ENCODE data around the gene APAF1. TPM values are rescaled to one million over a fixed set of nuclear protein-coding genes. Genes with fewer than 3 reads are reported as not detected.
"Not testable (repeated sequence)": the region's sequence is repeated elsewhere in the genome, so short reads cannot be mapped to it uniquely, and the experiment has no call there.

The APAF1 gene
- total RNA-seq, 1 donor from 2014 or later: 33.0 TPM

DNA sequence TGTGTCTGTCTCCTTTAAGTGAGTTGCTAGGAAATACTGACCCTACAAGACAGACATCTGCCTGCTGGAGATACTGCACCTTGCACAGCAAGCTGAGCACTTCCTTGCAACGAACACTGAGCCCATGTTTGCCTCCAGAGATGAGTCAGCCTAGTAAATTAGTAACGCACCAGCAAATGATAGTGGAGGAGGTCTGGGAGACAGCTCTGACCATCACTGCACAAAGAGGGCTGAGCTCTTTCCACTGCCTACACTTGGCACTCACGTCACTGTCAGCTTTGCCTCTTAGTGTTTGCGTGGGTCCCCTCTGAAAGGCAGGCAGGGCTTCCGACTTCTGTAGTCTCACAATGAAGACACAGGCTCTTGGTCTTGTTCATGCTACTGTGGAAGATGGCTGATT is 109.0 kb downstream of the APAF1 start:
- intact Hi-C loops (cut with micrococcal nuclease): no loop called here

DNA sequence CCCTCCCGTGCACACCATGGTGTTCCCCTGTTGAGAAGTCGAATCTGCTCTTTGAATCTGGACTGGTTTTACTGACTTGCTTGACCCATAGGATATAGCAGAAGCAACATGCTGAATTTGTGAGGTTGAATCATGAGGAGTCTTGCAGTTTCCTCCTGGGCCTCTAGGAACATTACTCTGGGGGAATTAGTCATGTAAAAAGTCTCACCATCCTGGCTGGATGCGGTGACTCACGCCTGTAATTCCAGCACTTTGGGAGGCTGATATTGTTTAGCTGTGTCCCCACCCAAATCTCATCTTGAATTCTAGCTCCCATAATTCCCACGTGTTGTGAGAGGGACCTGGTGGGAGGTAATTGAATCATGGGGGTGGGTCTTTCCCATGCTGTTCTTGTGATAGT is 110.8 kb downstream of the APAF1 start:
- intact Hi-C loops (cut with micrococcal nuclease): not testable (repeated sequence)

DNA sequence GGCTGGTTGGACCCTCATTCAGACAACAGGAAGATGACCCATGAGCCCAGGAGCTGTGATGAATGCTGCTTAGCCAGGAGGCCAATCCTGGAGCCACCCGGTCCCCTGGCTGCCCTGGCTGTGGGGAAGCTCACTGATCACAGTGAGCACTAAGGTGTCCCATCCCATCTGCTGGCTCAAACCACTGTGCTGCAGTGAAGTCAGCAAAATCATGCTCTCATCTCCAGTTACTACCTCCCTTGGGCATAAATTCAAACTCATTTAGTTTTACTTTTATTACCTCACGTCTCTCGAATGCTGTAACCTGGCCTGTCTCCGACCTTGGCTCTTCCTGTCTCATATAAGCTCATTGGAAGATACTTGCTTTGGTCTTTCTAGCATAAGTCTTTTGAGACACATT is 112.4 kb downstream of the APAF1 start:
- intact Hi-C loops (cut with micrococcal nuclease): no loop called here

DNA sequence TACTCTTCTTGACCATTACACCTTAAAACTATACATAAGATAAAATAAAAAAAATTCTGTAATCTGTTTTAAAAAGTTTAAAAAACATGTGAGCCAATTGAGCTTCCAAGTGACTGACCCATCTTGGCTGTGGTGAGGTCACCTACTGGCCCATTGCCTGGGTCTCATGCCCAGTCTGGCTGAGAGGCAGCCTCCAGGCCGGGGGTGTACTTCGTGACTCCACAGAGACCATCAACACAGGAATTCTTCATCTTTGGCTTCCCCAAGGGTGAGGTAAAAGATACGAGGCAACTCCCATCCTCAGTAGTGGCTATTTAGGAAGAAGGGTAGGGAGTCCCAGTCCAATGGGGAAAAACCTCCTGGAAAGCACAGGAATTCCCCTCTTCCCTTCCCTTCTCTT is 113.2 kb downstream of the APAF1 start:
- intact Hi-C loops (cut with micrococcal nuclease): no loop called here

DNA sequence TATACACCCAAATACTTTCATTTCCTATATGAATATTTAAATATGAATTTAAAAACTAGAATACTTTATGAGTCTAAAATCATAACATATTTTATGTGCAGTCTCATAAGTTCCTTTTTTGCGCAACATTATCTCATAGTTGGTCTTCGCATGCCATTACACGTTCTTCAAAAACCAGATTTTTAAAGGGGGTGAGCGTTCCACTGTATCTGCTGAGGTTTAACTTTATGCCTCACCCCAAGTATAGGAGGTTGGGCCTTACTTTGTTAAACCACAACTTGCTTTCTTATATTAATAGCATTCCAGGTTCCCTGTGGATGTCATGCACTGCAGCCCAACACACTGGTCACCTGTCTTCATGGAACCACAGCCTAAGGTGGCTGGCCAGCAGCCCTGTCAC is 118.6 kb downstream of the APAF1 start:
- intact Hi-C loops (cut with micrococcal nuclease): no loop called here

DNA sequence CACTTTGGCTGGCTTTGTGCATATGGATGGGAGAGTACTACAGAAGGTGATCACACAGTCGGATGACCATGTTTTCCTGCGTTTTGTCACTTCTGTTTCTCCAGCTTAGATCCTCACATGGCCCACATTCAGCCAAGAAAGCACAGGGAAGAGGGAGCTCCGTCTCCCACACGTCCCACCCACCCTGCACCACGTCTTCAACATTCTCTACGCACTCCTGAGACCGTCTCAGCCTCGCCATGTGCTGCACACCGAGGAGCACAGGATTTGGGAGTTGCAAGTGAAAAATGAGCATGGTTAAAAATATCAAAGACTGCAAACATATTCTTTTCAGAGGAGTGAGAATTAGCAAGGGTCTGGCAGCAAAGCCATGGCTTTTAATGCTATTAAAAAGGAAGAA is 122.2 kb downstream of the APAF1 start:
- intact Hi-C loops (cut with micrococcal nuclease): no loop called here

DNA sequence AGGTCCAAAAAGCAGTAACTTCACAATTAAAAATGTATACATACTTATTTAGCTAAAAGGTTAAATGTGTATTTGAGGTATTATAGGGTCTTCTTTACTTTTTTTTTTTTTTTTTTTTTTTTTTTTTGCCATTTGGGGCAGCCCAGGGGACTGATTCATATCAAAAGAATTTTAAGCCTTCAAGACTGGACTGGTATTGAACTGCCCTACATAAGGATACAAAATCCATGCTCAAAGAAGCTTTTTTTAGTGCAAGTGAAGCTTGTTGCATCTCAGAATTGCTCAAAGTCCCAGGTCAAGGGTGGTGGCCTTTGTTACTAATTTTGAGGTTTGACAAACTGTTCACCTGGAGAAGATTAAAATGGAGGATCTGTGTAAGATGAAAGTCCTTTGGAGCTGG is 124.0 kb downstream of the APAF1 start:
- intact Hi-C loops (cut with micrococcal nuclease): no loop called here

DNA sequence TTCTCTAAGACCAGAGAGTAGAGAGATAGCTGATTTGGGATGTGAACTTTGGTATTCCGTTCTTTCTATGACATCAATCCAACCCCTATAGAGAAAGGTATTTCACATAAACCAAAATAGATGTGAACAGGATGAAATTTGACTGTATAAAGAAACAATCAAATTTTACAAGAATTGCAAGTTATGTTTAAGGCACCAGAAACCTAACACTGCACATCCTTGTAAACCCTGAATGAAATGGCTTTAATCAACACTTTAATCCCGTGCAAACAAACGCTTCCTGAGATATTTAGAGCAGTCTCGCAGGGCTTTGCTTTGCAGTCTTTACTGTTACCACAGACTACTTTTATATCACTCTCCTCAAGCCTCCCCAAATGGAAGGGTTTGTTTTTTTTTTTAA is 125.1 kb downstream of the APAF1 start:
- intact Hi-C loops (cut with micrococcal nuclease): no loop called here

DNA sequence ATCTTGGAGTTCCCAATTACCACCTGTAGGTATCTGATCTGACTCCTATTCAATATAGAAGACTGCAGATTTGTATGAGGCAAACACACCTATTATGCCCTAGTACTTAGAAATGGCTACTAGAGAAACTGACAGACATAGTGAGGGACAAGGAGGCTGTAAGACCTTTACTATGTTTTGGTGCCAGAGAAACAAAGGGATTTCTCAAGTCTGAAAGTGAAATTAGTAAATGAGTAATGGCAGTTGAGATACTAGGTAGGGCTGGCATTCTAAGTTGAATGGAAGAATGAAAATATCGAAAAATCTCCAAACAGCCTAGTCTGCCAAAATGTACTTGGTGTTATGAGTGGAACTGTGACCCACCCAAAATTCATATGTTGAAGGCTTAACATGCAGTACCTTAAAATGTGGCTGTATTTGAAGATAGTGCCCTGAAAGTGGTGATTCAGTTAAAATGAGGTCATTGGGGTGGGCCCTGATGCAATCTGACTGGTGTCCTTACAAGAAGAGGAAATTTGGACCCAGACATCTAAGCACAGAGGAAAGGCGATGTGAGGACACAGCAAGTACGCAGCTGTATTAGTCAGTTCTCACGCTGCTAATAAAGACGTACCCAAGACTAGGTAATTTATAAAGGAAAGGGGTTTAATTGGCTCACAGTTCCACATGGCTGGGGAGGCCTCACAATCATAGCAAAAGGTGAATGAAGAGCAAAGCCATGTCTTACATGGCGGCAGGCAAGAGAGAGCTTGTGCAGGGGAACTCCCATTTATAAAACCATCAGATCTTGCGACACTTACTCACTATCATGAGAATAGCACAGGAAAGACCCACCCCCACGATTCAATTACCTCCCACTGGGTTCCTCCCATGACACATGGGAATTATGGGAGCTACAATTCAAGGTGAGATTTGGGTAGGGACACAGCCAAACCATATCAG is 127.0 kb downstream of the APAF1 start:
- intact Hi-C loops (cut with micrococcal nuclease): no loop called here

DNA sequence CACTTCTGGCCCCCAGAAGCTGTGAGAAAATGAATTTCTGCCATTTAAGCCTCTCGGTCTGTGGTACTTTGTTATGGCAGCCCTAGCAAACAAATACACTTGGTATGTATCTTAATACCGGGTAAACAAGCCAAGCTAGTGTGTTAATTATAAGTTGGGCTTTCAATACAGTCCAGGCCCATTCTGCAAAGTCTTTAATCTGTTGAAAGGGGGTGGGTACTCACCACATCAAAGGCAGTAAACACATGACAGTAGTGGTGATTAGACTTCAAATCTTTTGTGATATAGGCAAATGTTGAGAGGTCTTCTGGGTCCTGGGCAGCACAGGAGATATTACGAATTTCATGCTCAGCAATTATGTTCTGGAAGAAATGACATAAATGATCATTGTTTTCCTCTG is 127.7 kb downstream of the APAF1 start:
- intact Hi-C loops (cut with micrococcal nuclease): no loop called here

DNA sequence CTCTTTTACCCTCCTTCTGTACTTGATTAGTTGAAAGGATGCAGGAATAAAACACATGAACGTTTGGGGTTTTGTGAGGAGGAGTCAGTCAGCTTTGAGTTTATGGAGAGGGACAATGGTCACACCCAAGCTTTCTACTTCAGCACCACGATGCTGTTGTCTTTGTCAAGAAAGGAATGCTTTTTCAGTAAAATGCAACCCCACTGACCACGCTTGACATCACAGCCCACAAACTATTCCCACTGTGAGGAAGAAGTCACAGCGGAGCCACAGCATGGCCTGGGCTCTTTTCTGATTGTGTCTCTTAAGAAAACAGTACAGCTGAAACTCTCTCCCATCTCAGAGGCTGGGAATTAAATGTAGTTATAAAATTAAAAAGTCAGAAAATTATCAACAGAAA is 135.2 kb downstream of the APAF1 start:
- intact Hi-C loops (cut with micrococcal nuclease): no loop called here

DNA sequence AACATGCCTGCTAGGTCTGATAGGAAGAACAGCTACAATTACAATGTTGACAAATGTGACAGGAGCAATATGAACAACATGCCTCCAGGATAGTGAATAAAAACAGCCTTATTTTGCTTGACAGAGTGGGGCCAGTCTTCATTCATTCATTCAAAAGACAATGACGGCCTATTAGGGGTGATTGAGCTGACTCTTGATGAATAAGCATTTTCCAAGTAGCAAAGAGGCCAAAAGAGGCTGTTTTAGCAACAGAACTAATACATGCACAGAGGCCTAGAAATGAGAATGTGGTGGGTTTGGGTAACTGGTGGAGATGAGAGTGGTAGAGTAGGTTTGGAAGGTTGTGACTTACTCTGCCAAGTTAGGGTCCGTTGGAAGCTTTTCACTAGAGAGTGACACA is 138.3 kb downstream of the APAF1 start:
- intact Hi-C loops (cut with micrococcal nuclease): no loop called here

Other genes starting within 250 kb of the APAF1 start
- 356 and 364 TPM in 2 replicates for gene TMPO, start 129.7 kb upstream of the APAF1 start, total RNA-seq
- 436 and 441 TPM in 2 replicates for gene SLC25A3, start 51.6 kb upstream of the APAF1 start, total RNA-seq
- gene IKBIP, start 502 bp upstream of the APAF1 start, total RNA-seq: 23.6 and 24.2 TPM in 2 replicates

Data from T-helper 2 cell treated with Interferon-gamma antibody and Interleukin-4, amounts not matched to agents 100 ng/mL and 5 ng/mL, for 36 hours (primary cell).